Measurements from ENCODE around the gene TUFT1.
"Not testable (repeated sequence)": the region's sequence is repeated elsewhere in the genome, so short reads cannot be mapped to it uniquely, and the experiment has no call there.

The TUFT1 gene

GRCh38 chr1:151512801-151513625 lies 27.1 kb upstream of the TUFT1 start:
- no peak for DNase-seq (ENCODE audit: low read depth)

GRCh38 chr1:151513626-151514121 lies 26.4 kb upstream of the TUFT1 start:
- no peak for DNase-seq (ENCODE audit: low read depth)

GRCh38 chr1:151514366-151514765 lies 25.7 kb upstream of the TUFT1 start:
- no peak for DNase-seq (ENCODE audit: low read depth)

GRCh38 chr1:151515265-151515664 lies 24.8 kb upstream of the TUFT1 start:
- no peak for DNase-seq (ENCODE audit: low read depth)

GRCh38 chr1:151516031-151516511 lies 24.0 kb upstream of the TUFT1 start:
- DNase-seq (ENCODE audit: low read depth) = no peak

GRCh38 chr1:151518431-151518830 lies 21.7 kb upstream of the TUFT1 start:
- DNase-seq (ENCODE audit: low read depth) = no peak

- DNase-seq (ENCODE audit: low read depth) = no peak
These were observed 21.2 kb upstream of the TUFT1 start for GRCh38 chr1:151518936-151519335.

GRCh38 chr1:151519667-151520066 lies 20.4 kb upstream of the TUFT1 start:
- no peak for DNase-seq (ENCODE audit: low read depth)

- no peak for DNase-seq (ENCODE audit: low read depth)
These were observed 19.8 kb upstream of the TUFT1 start for GRCh38 chr1:151520359-151520758.

GRCh38 chr1:151522427-151522826 lies 17.7 kb upstream of the TUFT1 start:
- not testable (repeated sequence) for DNase-seq (ENCODE audit: low read depth)

GRCh38 chr1:151523326-151523725 lies 16.8 kb upstream of the TUFT1 start:
- DNase-seq (ENCODE audit: low read depth) = no peak

GRCh38 chr1:151524736-151525135 lies 15.4 kb upstream of the TUFT1 start:
- no peak for DNase-seq (ENCODE audit: low read depth)

- DNase-seq (ENCODE audit: low read depth) = no peak
These were observed 13.2 kb upstream of the TUFT1 start for GRCh38 chr1:151526735-151527525.

- no peak for DNase-seq (ENCODE audit: low read depth)
These were observed 10.9 kb upstream of the TUFT1 start for GRCh38 chr1:151529211-151529702.

GRCh38 chr1:151529781-151530180 lies 10.3 kb upstream of the TUFT1 start:
- DNase-seq (ENCODE audit: low read depth) = no peak

GRCh38 chr1:151530461-151530860 lies 9.6 kb upstream of the TUFT1 start:
- no peak for DNase-seq (ENCODE audit: low read depth)

- no peak for DNase-seq (ENCODE audit: low read depth)
These were observed 6.2 kb upstream of the TUFT1 start for GRCh38 chr1:151533870-151534269.

GRCh38 chr1:151534662-151535278 lies 5.3 kb upstream of the TUFT1 start:
- DNase-seq (ENCODE audit: low read depth) = peak; percentile 52

GRCh38 chr1:151535326-151536271 lies 4.5 kb upstream of the TUFT1 start:
- DNase-seq (ENCODE audit: low read depth) = no peak

GRCh38 chr1:151536499-151536898 lies 3.6 kb upstream of the TUFT1 start:
- no peak for DNase-seq (ENCODE audit: low read depth)

- DNase-seq (ENCODE audit: low read depth) = no peak
These were observed 3.0 kb upstream of the TUFT1 start for GRCh38 chr1:151537112-151537511.
